C4-2B (cell line): ENCODE measurements around the gene STPG2.

Experiments
- CTCF ChIP-seq: fragments of 450-650 bp; conservative IDR thresholded peaks from 2 replicates; pipeline ENCODE4 v1.5.1; 2017; ENCODE audit warnings: mild to moderate bottlenecking
- ZFX ChIP-seq: fragments of 450-650 bp; IDR thresholded peaks from 2 replicates; pipeline ENCODE4 v1.6.1; 2017

- TF ChIP-seq CTCF (no peak), ZFX (no peak)
These were observed 611.9 kb downstream of the STPG2 start for GRCh38 chr4:97531351-97531750.
